ENCODE measurements around the gene KIF5C. TPM values are rescaled to one million over a fixed set of nuclear protein-coding genes. Genes with fewer than 3 reads are reported as not detected.

Gene KIF5C
- total RNA-seq, 1 donor from 2014 or later = 63.1 TPM

DNA sequence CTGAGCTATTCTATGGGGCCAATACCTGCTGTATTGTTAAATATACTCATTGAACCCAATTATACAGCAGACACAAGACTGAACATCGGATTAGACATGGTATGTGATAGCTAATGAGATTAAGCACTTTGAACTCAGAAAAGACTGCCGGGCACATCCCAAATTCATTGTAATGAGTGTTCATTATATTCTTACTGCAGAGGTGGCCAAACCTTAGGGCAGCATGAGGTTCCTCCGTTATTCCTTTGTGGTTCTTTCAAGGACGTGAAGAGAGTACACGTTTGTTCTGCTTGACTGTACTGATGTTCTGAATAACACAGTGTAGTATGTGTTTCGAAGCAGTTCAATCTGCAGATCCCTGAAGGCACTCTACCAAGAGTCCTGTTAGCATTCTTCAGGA is 78.4 kb downstream of the KIF5C start:
- Histone ChIP-seq H3K4me1 (peaks cover 8% of the 10 kb centered on the region), H3K36me3 (peaks cover 5% of the 10 kb centered on the region), H3K4me3 (no peak overlapping the region), H2AFZ (replicated peaks) (no peak overlapping the region), H3K9ac (no peak overlapping the region), H3F3A (ENCODE audit: low read depth) (no peaks in the 10 kb centered on the region), H3K27ac (no peak overlapping the region), H4K20me1 (ENCODE audit: low read depth) (peaks cover 24% of the 10 kb centered on the region), H3K9me3 (ENCODE audit: low read depth) (no peaks in the 10 kb centered on the region), H3K4me2 (no peak overlapping the region), H3K79me2 (ENCODE audit: low read depth) (no peaks in the 10 kb centered on the region), H3K27me3 (no peaks in the 10 kb centered on the region)
- H3K27me3 Mint-ChIP-seq (ENCODE audit: insufficient read depth, low read depth) = peaks cover 13% of the 10 kb centered on the region
- H3K9me3 Mint-ChIP-seq = peaks cover 2% of the 10 kb centered on the region
- no peak for DNase-seq (ENCODE audit: low spot score)
- no peak for TF ChIP-seq EZH2 (IDR thresholded peaks at IDR 0.05)
- TF ChIP-seq EZH2phosphoT487 (IDR thresholded peaks at IDR 0.05) = peak; percentile 60
- peaks cover 55% of the 10 kb centered on the region for H3K36me3 Mint-ChIP-seq
- no peak overlapping the region for H3K27ac Mint-ChIP-seq
- peaks cover 28% of the 10 kb centered on the region for H3K4me1 Mint-ChIP-seq
- no peak overlapping the region for H3K4me3 Mint-ChIP-seq

- H4K20me1 ChIP-seq (ENCODE audit: low read depth) = peaks cover 24% of the 10 kb centered on the region
- H3K27me3 Mint-ChIP-seq (ENCODE audit: insufficient read depth, low read depth) = peaks cover 14% of the 10 kb centered on the region
- no peak overlapping the region for H2AFZ ChIP-seq (replicated peaks)
- no peak overlapping the region for H3K27ac ChIP-seq
- DNase-seq (ENCODE audit: low spot score) = no peak
- H3K36me3 ChIP-seq = peaks cover 5% of the 10 kb centered on the region
- peaks cover 51% of the 10 kb centered on the region for H3K36me3 Mint-ChIP-seq
- no peaks in the 10 kb centered on the region for H3K27me3 ChIP-seq
- peaks cover 8% of the 10 kb centered on the region for H3K4me1 ChIP-seq
- no peaks in the 10 kb centered on the region for H3F3A ChIP-seq (ENCODE audit: low read depth)
- peaks cover 2% of the 10 kb centered on the region for H3K9me3 Mint-ChIP-seq
- no peak overlapping the region for H3K4me3 ChIP-seq
- no peak overlapping the region for H3K27ac Mint-ChIP-seq
- H3K9ac ChIP-seq = no peak overlapping the region
- H3K4me2 ChIP-seq = no peak overlapping the region
- no peak for TF ChIP-seq CTCF (IDR thresholded peaks at IDR 0.05)
- TF ChIP-seq EZH2phosphoT487 (IDR thresholded peaks at IDR 0.05) = no peak
- no peak for TF ChIP-seq EZH2 (IDR thresholded peaks at IDR 0.05)
- peaks cover 28% of the 10 kb centered on the region for H3K4me1 Mint-ChIP-seq
- no peaks in the 10 kb centered on the region for H3K79me2 ChIP-seq (ENCODE audit: low read depth)
- no peaks in the 10 kb centered on the region for H3K9me3 ChIP-seq (ENCODE audit: low read depth)
- no peak overlapping the region for H3K4me3 Mint-ChIP-seq
These were observed 79.5 kb downstream of the KIF5C start for GRCh38 chr2:148954536-148954935.

DNA sequence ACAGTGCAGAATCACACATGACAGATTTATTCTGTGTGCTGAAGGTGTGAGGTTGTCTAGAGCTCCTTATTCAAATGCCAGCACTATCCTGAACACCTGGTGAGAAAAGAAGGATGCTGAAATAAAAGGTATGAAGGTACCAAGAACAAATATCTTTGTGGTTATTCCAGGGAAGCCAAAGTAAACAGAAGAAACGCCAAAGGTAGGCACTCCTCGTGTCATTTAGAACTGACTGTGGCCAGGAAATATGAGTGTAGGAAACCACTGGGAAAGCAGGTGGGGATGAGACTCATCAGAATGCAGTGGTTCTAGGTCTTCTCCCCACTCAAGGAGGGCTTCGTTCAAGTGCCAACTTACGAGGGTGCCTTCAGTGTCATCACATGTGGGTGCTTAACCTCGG is 80.8 kb downstream of the KIF5C start:
- peaks cover 47% of the 10 kb centered on the region for H3K36me3 Mint-ChIP-seq
- H3K27me3 ChIP-seq = no peaks in the 10 kb centered on the region
- H3K9me3 Mint-ChIP-seq = no peaks in the 10 kb centered on the region
- TF ChIP-seq CTCF (IDR thresholded peaks at IDR 0.05) (no peak), EZH2phosphoT487 (IDR thresholded peaks at IDR 0.05) (no peak), EZH2 (IDR thresholded peaks at IDR 0.05) (no peak)
- no peak overlapping the region for H3K4me3 Mint-ChIP-seq
- no peak overlapping the region for H3K9ac ChIP-seq
- no peaks in the 10 kb centered on the region for H3K79me2 ChIP-seq (ENCODE audit: low read depth)
- peaks cover 24% of the 10 kb centered on the region for H4K20me1 ChIP-seq (ENCODE audit: low read depth)
- peak overlapping the region; percentile 19 for H3K27ac Mint-ChIP-seq
- peaks cover 8% of the 10 kb centered on the region for H3K4me1 ChIP-seq
- H3K9me3 ChIP-seq (ENCODE audit: low read depth) = no peaks in the 10 kb centered on the region
- no peaks in the 10 kb centered on the region for H3F3A ChIP-seq (ENCODE audit: low read depth)
- peaks cover 10% of the 10 kb centered on the region for H3K27me3 Mint-ChIP-seq (ENCODE audit: insufficient read depth, low read depth)
- no peak overlapping the region for H3K4me3 ChIP-seq
- no peak overlapping the region for H3K4me2 ChIP-seq
- DNase-seq (ENCODE audit: low spot score) = no peak
- H2AFZ ChIP-seq (replicated peaks) = no peak overlapping the region
- H3K27ac ChIP-seq = no peak overlapping the region
- peaks cover 7% of the 10 kb centered on the region for H3K36me3 ChIP-seq
- H3K4me1 Mint-ChIP-seq = peaks cover 28% of the 10 kb centered on the region

GRCh38 chr2:148957023-148957422 is 82.0 kb downstream of the KIF5C start:
- H3K4me3 Mint-ChIP-seq = no peak overlapping the region
- Histone ChIP-seq H3K4me2 (no peak overlapping the region), H3F3A (ENCODE audit: low read depth) (no peaks in the 10 kb centered on the region), H4K20me1 (ENCODE audit: low read depth) (peaks cover 32% of the 10 kb centered on the region), H3K27ac (no peak overlapping the region), H3K4me1 (peaks cover 8% of the 10 kb centered on the region), H2AFZ (replicated peaks) (no peak overlapping the region), H3K79me2 (ENCODE audit: low read depth) (no peaks in the 10 kb centered on the region), H3K9ac (no peak overlapping the region), H3K4me3 (no peak overlapping the region), H3K9me3 (ENCODE audit: low read depth) (no peaks in the 10 kb centered on the region), H3K27me3 (no peaks in the 10 kb centered on the region), H3K36me3 (peaks cover 12% of the 10 kb centered on the region)
- peaks cover 44% of the 10 kb centered on the region for H3K36me3 Mint-ChIP-seq
- DNase-seq (ENCODE audit: low spot score) = no peak
- peaks cover 23% of the 10 kb centered on the region for H3K4me1 Mint-ChIP-seq
- peaks cover 7% of the 10 kb centered on the region for H3K27me3 Mint-ChIP-seq (ENCODE audit: insufficient read depth, low read depth)
- H3K9me3 Mint-ChIP-seq = no peaks in the 10 kb centered on the region
- no peak for TF ChIP-seq CTCF (IDR thresholded peaks at IDR 0.05)
- TF ChIP-seq EZH2 (IDR thresholded peaks at IDR 0.05) = no peak
- TF ChIP-seq EZH2phosphoT487 (IDR thresholded peaks at IDR 0.05) = no peak
- H3K27ac Mint-ChIP-seq = no peak overlapping the region
